Central memory CD4-positive, alpha-beta T cell (primary cell): Measurements from ENCODE around the gene DPF3.

ENCODE experiments used
- DNase-seq: peaks from one replicate; pipeline ENCODE4 v3.0.0; 2022

Gene DPF3

GRCh38 chr14:72675126-72675525 lies 218.8 kb downstream of the DPF3 start:
- DNase-seq, result no peak

GRCh38 chr14:72673179-72673578 lies 220.7 kb downstream of the DPF3 start:
- DNase-seq, result no peak

GRCh38 chr14:72666610-72667009 lies 227.3 kb downstream of the DPF3 start:
- DNase-seq, result no peak

GRCh38 chr14:72665259-72665658 lies 228.6 kb downstream of the DPF3 start:
- no peak for DNase-seq

- DNase-seq, result no peak
These were observed 229.2 kb downstream of the DPF3 start for GRCh38 chr14:72664651-72665050.

- DNase-seq, result no peak
These were observed 229.8 kb downstream of the DPF3 start for GRCh38 chr14:72663956-72664650.

- no peak for DNase-seq
These were observed 230.8 kb downstream of the DPF3 start for GRCh38 chr14:72663076-72663487.

GRCh38 chr14:72662214-72662613 lies 231.7 kb downstream of the DPF3 start:
- DNase-seq, result no peak

GRCh38 chr14:72657214-72657921 lies 236.5 kb downstream of the DPF3 start:
- no peak for DNase-seq

- DNase-seq, result no peak
These were observed 240.9 kb downstream of the DPF3 start for GRCh38 chr14:72653026-72653425.

GRCh38 chr14:72652179-72652578 lies 241.7 kb downstream of the DPF3 start:
- no peak for DNase-seq

- no peak for DNase-seq
These were observed 242.2 kb downstream of the DPF3 start for GRCh38 chr14:72651714-72652113.

- DNase-seq, result no peak
These were observed 242.8 kb downstream of the DPF3 start for GRCh38 chr14:72651081-72651480.

- DNase-seq, result no peak
These were observed 244.2 kb downstream of the DPF3 start for GRCh38 chr14:72649603-72650227.

- no peak for DNase-seq
These were observed 246.1 kb downstream of the DPF3 start for GRCh38 chr14:72647782-72648181.

- no peak for DNase-seq
These were observed 246.9 kb downstream of the DPF3 start for GRCh38 chr14:72646861-72647528.

GRCh38 chr14:72645706-72646105 lies 248.2 kb downstream of the DPF3 start:
- DNase-seq, result no peak

GRCh38 chr14:72644758-72645489 lies 249.0 kb downstream of the DPF3 start:
- no peak for DNase-seq

GRCh38 chr14:72644038-72644437 lies 249.9 kb downstream of the DPF3 start:
- DNase-seq, result no peak

- no peak for DNase-seq
These were observed 250.5 kb downstream of the DPF3 start for GRCh38 chr14:72643317-72643801.

- DNase-seq, result no peak
These were observed 252.9 kb downstream of the DPF3 start for GRCh38 chr14:72640911-72641485.

- DNase-seq, result no peak
These were observed 255.9 kb downstream of the DPF3 start for GRCh38 chr14:72638021-72638420.
